DMS153 (cell line): ENCODE measurements around the gene SYT6.

ENCODE experiments used
- DNase-seq: peaks from one replicate; lab custom pipeline; 2025; lab: John Stamatoyannopoulos, UW

SYT6 gene

DNA sequence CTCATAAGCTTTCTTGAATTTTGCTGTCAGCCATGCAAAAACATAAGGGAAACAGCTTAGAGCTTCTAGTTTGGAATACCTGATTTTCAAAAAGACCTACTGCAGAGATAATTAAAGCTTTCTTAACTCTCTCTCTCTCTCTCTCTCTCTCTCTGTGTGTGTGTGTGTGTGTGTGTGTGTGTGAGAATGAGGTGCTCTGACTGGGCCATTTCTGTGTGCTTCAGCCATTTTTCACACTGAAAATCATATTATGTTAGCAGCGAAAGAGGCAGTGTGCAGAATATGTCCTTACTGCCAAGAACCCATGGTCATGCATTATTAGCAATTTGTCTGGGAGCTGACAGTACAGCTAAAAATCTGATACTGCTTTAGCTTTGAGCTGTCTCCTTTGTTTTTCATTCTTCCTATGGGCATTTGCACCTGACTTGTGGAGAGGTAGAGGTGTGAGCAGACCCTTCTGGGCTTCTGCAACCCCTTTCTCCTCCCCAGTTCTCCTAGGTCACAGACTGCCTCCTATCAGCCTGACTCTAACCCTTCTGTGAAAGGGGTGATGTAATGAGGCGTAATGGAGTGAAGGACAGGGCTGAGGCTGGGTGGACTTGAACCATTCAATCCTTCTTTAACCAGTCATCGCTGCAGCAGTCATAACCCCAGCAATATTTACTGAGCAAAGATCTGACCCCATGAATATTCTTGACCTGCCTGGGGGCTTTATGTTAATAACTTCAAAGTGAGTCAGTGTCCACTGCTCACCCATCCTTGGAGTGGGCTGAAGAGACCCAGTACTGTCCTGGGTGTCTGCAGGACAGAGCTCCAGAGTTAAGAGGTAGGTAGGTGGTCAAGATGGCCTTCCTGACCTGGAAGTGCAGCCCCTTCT is 61.2 kb downstream of the SYT6 start:
- DNase-seq: no peak

DNA sequence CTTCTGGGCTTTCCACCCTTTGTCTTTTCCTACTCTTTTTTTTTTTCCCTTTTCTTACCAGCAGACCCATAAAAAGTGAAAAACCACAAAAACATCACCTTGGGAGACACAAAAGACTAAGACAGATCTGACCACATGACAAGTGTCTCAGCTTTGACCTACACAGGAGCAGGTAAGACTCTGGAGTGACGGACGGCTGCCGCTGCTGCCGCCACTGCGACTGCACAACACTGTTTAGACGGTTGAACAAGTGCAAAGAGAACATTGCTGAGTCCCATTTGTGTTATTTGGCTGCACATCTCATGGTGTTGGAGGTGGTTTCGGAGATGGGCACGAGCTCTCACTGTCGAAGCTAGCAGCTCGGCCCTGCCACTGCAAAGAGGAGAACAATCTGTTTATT is 62.0 kb downstream of the SYT6 start:
- DNase-seq: no peak

DNA sequence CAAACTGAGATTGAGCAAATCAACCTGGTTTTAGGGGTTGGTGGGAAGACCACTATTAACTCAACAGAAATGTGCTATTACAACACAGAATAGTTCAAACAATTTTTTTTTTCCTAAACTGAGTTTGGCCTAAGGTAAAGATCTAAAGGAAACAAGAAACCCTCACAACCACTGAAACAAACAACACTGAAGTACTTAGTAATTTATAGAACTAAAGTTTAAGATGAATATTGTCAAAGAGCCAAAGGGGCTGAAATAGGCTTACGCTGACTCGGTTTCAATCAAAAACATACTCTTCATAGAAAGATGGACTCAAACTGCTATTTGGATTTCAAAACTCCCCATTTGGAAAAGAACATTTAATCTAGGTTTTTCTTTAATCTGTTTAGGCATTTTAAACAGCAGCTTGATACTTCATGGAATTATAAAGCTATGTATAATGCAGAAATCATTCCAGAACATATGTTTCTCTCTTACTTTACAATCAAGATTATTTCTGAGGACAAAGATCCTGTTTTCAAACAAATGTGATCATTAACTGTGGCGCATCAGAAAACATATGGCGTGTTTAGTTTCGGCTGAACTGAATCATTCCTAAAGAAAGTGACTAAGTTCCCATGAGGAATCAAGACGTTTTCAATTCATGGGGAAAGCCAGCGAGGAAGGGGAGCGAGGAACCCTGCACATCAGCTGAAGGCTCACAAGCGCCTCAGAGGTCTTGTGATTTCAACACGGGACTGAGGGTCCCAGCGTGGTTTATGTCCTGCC is 62.7 kb downstream of the SYT6 start:
- DNase-seq: no peak

DNA sequence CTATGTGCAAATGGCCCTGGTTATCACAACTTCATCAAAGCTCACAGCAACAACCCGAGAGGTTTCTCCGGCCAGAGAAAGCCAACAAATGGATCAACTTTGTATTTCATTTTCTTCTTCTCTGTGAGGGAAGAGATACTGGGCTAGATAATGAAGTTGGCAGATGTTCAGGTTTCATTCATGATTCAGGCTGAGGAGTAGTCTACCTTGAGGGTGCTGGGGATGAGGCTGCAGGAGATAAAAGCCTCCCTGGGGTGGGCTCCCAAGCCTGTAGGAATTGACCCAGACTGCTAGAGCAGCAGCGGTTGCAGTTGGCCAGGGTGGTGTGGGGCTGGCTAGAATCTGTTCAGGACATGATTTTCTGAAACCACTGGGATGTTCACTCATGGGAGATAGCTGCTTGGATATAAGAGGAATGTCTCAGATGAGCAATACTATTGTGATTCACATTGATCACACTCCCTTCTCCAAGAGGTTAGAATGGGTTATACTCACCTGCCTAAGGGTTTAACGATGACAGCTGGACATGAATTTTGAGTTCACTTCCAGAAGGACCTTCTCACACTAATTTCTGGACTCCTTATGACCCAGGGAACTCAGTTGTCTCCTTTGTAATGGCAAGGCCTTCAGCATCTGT is 64.0 kb downstream of the SYT6 start:
- no peak for DNase-seq

DNA sequence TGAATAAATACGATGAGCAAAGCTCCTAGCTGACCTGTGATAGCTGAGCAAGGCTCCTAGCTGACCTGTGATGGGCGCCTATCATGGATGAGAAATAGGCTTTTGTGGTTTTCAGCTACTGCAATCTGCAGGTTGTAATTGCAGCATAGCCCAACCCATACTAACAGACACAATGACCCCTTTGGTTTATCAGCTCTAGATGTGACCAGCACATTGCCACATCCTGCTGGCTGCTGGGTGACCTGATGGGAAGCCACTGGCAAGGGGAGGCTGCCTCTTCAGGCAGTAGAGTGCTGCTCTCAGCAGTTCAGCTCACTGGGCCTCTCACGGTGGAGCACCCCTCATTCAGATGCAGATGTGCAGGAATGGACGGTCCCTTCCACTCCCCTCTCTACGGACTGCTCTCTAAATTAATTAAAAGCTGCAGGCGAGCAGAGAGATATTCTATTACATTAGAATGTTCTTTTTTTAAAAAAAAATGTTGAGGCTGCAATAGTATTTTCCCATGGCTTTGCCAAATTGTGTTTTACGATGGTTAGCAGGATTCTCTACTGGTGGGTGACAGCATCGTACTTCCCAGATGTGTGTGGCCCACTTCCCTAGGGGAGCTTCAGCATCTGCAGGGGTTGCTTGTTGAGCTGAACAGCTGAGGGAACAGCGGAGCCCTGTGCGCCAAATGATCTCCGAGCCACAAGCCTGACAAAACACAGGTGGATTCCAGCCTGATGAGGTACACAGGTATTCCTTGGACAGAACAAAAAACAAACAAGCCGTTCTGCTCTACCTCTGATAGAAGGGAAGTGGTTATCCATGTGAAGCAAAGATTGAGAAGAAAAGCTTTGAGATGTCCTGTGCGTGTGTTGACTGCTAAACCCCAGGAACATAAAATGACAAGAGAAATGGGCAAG is 65.0 kb downstream of the SYT6 start:
- no peak for DNase-seq

DNA sequence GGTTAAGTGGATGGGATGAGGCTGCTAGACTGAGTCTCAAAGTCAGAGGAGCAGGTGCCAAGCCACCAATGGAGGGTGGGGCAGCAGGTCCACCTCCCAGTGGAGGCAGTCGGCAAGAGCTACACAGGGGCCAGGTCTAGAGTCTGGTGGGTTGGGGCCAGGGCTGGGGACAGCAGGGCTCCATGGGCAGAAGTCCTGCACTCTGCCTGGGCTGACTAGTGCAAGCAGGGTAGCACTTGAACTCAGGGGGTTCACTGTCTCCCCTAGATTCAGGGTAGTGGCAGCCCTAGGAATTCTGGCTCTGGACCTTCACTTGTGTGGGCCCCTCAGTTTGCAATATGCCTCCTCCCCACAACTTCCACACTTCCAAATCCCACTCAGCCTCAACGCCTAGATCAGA is 66.2 kb downstream of the SYT6 start:
- DNase-seq: no peak

DNA sequence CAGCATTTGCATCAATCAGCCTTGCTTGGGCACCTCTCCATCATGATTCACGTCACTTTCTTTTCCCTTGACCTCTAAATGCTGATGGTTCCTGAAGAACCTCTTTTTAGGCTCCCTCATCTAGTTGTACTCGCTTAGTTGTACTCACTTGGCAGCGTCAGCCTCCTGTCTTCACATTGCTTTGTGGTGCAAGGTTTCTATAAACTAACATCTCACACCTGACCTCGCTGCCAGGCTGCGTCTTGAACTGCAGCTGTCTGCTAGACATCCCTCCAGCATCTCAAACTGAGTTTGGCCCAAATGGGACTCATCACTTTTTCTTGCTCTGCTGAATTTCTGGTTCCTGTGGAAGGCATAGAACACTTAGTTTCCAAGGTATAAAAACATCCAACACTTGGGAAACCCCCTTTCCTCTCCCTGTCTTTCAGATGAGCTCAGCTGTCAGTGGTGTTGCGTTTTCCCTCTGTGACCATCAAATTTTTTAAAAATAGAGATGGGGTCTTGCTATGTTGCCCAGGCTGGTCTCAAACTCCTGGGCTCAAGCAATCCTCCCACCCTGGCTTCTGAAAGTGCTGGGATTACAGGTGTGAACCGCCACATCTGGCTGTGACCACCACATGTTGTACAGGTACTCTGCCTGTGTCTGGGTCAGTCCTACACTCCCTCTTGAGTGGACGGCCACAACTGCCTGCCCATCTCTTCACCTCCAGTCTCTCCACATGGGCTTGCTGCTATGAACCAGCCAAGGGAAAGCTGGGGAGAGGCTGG is 66.9 kb downstream of the SYT6 start:
- no peak for DNase-seq

DNA sequence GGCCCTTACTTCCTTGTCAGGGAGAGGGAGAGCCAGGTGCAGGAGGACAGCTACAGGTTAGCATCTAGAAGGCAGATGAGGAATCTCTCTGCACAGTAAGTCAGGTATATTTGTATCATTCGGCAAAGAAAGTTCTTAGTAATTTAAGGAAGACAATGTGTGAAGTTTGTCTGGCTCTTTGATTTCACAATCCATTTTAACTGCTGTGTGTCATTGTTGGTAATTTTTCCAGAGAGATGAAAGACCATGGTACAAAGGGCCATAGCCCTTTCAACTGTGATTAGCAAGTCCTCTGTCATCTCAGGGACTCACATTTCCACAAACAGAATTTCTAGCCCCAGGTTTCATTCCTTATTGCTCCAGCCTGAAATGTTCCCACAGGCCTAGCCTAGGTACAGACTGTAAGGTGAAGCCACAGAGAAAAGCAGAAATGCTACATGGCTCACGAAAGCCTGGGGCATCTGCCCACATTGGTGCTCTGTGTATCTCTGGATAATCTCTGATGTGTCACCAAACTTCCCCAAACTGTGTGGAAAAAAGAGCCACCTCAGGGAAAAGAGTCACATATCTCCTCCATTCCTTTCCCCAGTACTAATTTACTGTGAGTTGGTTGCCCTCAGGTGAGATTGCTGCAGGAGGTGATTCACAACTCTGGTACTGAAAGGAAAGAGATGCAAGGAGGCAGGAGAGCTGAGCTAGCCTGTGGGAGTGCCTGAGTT is 70.6 kb downstream of the SYT6 start:
- no peak for DNase-seq

DNA sequence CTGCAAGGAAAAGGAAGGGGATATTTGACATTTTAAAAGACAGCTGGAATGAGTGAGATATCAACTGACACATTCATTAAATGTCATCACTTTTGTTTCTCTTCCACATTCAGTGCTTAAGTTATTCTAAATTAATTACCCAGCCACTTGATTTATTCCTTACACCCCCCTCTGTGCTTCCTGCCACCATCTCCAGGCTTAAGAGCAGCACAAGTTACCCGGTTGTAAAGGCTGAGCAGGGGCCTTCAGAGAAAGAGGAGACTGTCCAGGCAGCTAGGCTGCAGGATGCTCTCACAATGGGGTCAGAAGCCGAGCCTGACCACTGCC is 71.4 kb downstream of the SYT6 start:
- DNase-seq: no peak

DNA sequence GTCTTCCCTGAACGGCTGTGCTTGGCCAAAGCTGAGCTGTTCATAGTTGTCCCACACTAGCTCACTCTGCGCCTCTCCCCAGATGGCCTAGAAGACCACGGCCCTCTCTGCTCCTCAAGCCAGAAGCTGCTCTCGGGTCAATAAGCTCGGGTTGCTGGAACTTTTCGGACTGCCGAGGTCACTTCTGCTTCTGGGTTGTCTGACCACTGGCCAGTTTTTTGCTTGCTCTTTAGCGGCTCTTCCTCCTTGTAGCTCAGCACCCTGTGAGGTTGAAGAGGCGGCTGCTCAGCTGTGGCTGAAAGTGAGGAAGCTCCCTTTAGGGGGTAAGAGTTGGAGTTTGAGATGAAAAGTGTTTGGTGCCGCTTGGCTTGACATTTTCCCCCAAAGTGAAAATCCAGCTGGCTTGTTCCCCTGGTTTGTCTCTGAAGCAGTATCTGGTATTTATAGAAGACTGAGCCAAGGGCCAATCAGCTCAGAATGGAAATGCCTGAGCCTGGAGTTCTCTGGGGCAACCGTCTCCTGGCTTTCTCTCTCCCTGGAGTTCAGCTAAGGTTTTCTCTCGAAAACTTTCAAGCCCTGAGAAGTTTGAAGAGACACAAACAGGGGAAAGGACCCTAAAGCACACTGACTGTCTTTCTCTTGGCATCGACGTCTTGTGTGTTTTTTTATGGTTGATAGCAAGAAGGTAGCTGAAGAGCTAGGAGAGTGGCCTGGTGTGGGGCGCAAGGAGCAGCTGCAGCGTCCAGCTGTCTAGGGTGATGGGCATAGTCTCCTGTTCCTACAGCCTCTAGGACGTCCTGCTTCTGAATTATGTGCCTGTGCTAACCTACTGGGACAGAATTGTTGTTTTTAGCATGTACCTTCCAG is 72.0 kb downstream of the SYT6 start:
- no peak for DNase-seq

DNA sequence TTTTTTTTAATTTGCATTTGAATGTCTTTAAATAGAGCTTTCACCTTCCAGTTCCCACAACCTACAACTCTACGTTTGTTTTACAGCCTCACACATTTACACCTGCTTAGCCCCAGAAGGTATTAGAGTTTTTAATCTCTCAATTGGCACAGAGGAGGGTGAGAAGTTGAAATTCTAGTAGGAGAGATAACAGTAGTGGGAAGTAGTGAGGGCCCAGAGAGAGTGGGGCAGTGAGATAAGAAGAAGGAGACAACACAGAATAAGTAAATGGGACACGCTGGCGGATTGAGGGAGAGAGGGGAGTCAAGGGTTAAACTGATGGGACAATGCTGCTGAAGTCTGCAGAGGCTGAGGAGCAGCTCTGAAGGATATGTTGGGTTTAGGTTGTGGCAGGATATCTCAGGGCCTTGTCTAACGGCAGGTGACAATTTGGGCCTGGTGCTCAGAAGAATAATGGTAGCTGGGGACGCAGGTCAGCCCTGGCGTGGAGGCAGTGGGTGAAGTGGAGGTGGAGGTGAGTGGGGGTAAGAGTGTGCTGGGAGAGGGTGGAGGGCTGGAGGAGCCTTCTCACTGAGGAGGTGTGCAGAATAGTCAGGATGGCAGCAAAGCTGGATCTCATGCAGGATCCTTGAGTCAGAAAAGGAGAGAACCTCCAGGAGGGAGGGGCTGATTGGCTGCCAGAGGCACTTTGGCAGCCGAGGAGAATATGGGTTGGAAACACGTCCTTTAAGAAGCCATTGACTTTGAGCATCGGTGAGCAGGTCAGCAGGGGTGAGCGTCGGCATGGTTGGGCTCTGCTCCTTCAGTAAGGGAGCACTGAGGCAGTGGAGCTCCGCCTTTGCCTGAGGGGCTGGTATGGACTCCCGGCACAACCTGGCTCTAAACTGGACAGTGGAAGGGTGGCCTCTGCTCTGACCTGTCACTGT is 72.9 kb downstream of the SYT6 start:
- no peak for DNase-seq

DNA sequence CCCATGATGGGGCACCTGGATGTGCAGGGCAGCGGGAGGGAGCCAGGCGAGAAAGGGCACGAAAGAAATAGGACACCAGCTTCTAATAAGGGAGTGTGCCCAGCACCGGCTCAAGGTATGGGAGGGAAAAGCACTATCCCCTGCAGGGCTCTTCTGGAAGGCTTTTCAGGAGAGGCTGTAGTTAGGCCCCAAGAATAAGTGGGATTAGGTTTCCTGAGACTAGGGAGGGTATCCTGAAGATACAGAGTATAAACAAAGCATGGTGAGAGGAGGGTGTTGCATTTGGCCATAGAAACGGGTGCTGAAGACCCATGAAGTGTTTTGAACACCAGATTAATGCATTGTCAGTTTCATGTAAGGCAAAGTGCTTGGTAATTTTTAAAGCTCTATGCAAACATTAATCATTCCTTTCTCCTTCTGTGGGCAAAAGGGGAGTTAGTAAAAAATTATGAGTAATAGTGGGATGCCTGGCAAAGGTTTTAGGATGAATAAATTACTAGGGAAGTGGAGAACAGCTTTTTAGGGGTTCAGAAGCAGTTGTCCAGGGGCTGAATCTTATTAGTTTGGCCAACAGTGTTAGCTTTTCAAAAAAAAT is 74.0 kb downstream of the SYT6 start:
- no peak for DNase-seq

DNA sequence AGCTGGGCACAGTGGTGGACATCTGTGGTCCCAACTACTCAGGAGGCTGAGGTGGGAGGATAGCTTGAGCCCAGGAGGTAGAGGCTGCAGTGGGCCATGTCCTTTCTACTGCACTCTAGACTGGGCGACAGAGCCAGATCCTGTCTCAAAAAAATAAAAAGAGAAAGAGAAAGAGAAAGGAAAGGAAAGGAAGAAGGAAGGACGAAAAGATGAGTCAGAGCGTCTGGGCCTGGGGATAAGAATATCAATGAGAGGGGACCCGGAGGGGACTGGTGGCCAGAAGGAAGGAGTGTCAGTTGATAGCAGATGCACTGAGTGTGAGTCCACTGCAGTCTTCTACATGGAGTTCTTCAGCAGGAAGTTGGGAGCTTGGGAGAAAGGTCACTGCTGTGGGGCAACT is 75.6 kb downstream of the SYT6 start:
- DNase-seq: no peak

DNA sequence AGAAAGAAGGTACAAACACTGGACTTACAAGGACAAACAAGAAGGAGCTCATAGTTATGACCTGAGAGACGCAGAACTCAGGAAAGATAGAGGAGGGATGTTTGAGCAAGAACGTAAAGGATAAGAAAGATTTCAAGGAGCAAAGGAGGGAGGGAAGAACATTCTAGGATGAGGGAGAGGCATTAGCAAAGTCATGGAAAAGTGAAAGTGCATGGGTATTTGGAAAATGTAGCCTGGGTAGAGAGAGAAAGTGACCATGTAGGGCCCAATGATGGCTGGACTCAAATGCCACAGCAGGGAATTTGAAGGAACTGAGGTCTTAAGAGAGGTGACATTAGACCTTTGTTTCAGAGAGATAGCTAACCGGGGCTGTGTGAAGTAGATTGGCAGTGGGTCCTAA is 76.5 kb downstream of the SYT6 start:
- no peak for DNase-seq

DNA sequence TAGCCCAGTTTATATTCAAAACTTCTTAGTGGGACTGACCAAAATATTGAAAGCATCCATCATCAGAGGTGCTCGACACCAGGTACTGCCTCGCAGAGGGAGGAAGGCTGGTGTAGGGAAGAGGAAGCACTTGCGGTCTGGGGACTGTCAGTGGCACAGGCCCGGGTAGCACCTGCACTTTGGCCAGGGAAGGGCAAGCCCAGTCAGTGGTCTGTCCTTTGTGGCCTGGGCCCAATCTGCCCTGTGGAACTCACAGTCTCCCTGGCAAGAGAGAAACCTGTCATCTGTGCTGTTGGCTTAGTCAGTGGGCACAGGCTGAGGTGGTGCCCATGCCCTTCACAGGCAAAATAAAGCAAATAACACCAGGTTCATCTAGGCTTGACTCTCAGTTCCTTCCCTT is 77.4 kb downstream of the SYT6 start:
- no peak for DNase-seq

DNA sequence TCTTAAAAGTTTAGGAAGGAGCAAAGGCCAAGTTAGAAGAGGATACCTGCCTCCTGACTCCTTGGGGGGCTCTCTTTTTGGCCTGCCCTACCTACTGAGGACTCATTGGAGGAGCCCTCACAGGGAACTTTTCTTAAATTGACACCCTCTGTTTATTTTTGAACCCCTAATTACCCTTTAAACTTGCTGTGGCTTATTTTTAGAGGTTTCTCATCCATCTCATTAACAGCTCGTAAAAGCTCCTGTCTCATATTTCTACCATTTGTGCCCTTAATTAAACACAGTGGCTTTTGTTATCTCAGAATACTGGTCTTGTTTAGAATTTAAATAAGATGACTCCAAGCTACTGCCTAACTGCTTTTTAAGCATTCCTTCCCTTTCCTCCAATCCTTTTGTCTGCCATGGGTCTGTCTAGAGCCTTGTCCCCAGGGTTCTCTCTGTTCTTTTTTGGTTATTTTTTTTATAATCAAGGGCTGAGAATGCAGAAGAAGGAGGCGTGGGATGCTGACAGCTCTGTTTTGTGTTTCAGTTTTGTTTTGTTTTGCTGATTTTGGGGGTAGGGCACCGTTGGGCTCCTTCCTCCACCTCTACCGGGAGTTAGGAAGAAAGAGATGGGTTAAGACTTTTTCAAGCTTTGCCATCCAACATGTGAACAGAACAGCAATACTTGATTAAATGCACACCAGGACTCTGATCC is 78.0 kb downstream of the SYT6 start:
- no peak for DNase-seq

DNA sequence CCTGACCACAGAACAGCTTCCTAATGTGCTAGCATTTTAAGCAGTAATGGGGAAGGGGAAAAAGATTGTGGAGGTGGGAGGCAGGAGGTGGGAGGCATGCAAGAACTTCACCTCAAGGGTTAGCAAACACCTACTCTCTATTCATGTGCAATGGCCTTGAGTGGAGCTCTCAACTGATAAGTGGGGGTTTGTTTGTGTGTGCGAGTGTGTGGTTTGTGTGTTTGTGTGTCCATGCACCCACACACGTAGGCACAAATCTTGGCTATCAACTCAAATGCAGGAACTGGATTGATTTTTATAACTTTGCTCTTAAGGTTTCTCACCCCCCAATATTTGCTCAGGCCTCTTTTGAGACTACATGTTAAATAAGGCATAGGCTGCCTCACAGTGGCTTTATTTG is 78.6 kb downstream of the SYT6 start:
- no peak for DNase-seq

DNA sequence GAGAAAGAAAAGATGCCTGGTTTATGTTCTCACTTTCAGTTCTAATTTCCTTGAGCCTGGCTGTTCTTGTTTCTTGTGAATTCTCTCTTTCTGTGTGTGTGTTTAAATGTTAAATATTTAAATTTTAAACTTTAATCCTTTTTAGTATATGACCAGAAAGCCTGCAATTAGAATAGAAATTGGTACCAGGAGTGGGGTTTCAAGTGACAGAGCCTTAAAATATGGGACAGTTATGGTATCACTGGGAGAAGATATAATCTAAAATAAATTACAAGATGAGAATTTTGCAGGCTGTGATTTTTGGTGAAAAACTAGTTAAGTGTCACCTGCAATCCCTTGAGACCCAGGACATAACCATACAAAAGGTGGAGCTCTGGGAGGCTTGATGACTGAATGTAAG is 81.4 kb downstream of the SYT6 start:
- no peak for DNase-seq
